HFFc6 (cell line): ENCODE data around the gene HSPA1B. TPM values are rescaled to one million over a fixed set of nuclear protein-coding genes. Genes with fewer than 3 reads are reported as not detected.
A peak's percentile ranks its signal among the peaks of the same experiment; 100 is the strongest.
"Not testable (repeated sequence)": the region's sequence is repeated elsewhere in the genome, so short reads cannot be mapped to it uniquely, and the experiment has no call there.

Experiments
- DNase-seq: peaks from one replicate; pipeline ENCODE4 v3.0.0-alpha.2; 2018
- H3K27ac Mint-ChIP-seq: 2 replicates; pipeline ENCODE4 v1.8.0; 2020; ENCODE audit warnings: mild to moderate bottlenecking, mixed read lengths
- H3K27me3 Mint-ChIP-seq: 2 replicates; pipeline ENCODE4 v1.8.0; 2021; ENCODE audit warnings: mild to moderate bottlenecking, moderate library complexity, mixed read lengths; ENCODE audit not compliant: insufficient read depth
- H3K36me3 Mint-ChIP-seq: 2 replicates; pipeline ENCODE4 v1.8.0; 2021; ENCODE audit warnings: low read depth, mixed read lengths
- H3K4me1 Mint-ChIP-seq: 2 replicates; pipeline ENCODE4 v1.8.0; 2020; ENCODE audit warnings: low read depth, mixed read lengths
- H3K4me3 Mint-ChIP-seq: 2 replicates; pipeline ENCODE4 v1.8.0; 2020; ENCODE audit warnings: mild to moderate bottlenecking, moderate library complexity, mixed read lengths
- H3K9me3 Mint-ChIP-seq: 2 replicates; pipeline ENCODE4 v1.8.0; 2020; ENCODE audit warnings: mild to moderate bottlenecking, mixed read lengths
- CTCF ChIP-seq: fragments of 200-600 bp; sonication (generic); IDR thresholded peaks from 2 replicates; pipeline ENCODE4 v1.5.0; 2021; ENCODE audit warnings: antibody characterized with exemption, mild to moderate bottlenecking
- total RNA-seq, 6 experiments: library from RNA; stranded (reverse); fragmentation: NEBNext Ultra II Directional; extraction: Animal tissue kit (Norgen Biotek cat#: 25700); gene quantifications; 2 replicates in 1 of 6; 3 replicates in 5 of 6; pipeline ENCODE4 v1.2.3, GENCODE V29; 2021

The HSPA1B gene
- total RNA-seq, 6 experiments from 2014 or later: 95.5 to 116 (median 98.9) TPM

- DNase-seq: peak; percentile 39
- Mint-ChIP-seq H3K27me3 (peaks cover 5% of the 10 kb centered on the region; the same call in 1 of the 2 replicates), H3K4me1 (peaks cover 38% of the 10 kb centered on the region), H3K4me3 (peak overlapping the region; percentile 86), H3K36me3 (peaks cover 31% of the 10 kb centered on the region), H3K9me3 (no peaks in the 10 kb centered on the region), H3K27ac (peak overlapping the region; percentile 99)
- no peak for TF ChIP-seq CTCF
Measured at GRCh38 chr6:31794866-31795615, 32.5 kb upstream of the HSPA1B start.

GRCh38 chr6:31795616-31796298, 31.8 kb upstream of the HSPA1B start, which contains the start of gene VARS1:
Gene VARS1, minus strand, starts transcription at chr6:31795752. Its CDS starts 535 bp downstream, at chr6:31795217.
- Mint-ChIP-seq H3K4me3 (peak within 1 kb of the TSS; percentile 86), H3K9me3 (no peaks in the 10 kb centered on the region), H3K4me1 (peaks cover 35% of the 10 kb centered on the region), H3K27ac (peak within 1 kb of the TSS; percentile 99), H3K27me3 (peaks cover 5% of the 10 kb centered on the region; the same call in 1 of the 2 replicates), H3K36me3 (peaks cover 27% of the 10 kb centered on the region)
- peak; percentile 85 for DNase-seq
- TF ChIP-seq CTCF: peak; percentile 88

- Mint-ChIP-seq H3K4me1 (peaks cover 26% of the 10 kb centered on the region), H3K27me3 (peaks cover 5% of the 10 kb centered on the region; the same call in 1 of the 2 replicates), H3K9me3 (no peaks in the 10 kb centered on the region), H3K27ac (0 out of 2 replicates have a peak overlapping the region, but pooled peaks have one; percentile 7), H3K36me3 (peaks cover 20% of the 10 kb centered on the region), H3K4me3 (no peak overlapping the region)
- no peak for DNase-seq
- no peak for TF ChIP-seq CTCF
Measured at GRCh38 chr6:31796993-31797385, 30.5 kb upstream of the HSPA1B start.

GRCh38 chr6:31797588-31797987, 29.9 kb upstream of the HSPA1B start:
- Mint-ChIP-seq H3K4me3 (no peak overlapping the region), H3K9me3 (no peaks in the 10 kb centered on the region), H3K27ac (0 out of 2 replicates have a peak overlapping the region, but pooled peaks have one; percentile 7), H3K4me1 (peaks cover 20% of the 10 kb centered on the region), H3K27me3 (peaks cover 2% of the 10 kb centered on the region; the same call in 1 of the 2 replicates), H3K36me3 (peaks cover 14% of the 10 kb centered on the region)
- no peak for TF ChIP-seq CTCF
- DNase-seq: no peak

GRCh38 chr6:31799781-31800180, 27.8 kb upstream of the HSPA1B start:
- Mint-ChIP-seq H3K4me3 (no peak overlapping the region), H3K36me3 (peaks cover 4% of the 10 kb centered on the region; the same call in 1 of the 2 replicates), H3K27me3 (no peaks in the 10 kb centered on the region), H3K4me1 (no peaks in the 10 kb centered on the region), H3K27ac (no peak overlapping the region), H3K9me3 (no peaks in the 10 kb centered on the region)
- no peak for DNase-seq
- no peak for TF ChIP-seq CTCF

- not testable (repeated sequence) for H3K4me3 Mint-ChIP-seq, DNase-seq, H3K36me3 Mint-ChIP-seq, H3K27ac Mint-ChIP-seq, H3K9me3 Mint-ChIP-seq, H3K4me1 Mint-ChIP-seq, H3K27me3 Mint-ChIP-seq
Measured at GRCh38 chr6:31801031-31801927, 26.3 kb upstream of the HSPA1B start.
